ENCODE measurements around the gene VILL.

DNA sequence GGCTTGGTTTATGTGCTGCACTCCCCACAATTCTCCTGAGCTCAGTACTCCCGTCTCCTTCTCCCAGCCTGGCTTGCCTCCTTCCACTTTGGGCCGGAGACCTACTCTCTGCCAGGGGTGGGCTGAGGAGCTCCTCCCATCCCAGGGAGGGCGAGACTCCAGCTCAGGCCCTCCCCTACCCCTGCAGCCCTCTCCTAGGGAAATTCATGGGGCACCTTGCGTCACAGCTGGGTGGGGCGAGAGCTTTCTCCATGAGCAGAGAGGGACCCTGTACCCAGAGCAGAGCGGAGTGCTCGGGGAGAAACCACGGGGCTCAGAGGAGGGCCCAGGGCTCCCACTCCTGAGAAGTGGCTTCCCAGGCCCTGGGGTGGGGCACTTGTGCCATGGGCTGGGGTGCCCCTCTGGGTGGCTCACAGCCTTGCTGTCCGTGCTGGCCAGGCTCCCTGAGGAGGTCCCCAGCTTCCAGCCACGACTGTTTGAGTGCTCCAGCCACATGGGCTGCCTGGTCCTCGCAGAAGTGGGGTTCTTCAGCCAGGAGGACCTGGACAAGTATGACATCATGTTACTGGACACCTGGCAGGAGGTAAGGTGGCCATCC, 13.3 kb downstream of the VILL start:
- TF ChIP-seq POLR2AphosphoS5 (IDR thresholded peaks at IDR 0.05) = no peak
- no peak for TF ChIP-seq RAD21 (conservative IDR thresholded peaks at IDR 0.05)
- no peak for TF ChIP-seq CTCF (IDR thresholded peaks at IDR 0.05; ENCODE audit: poor library complexity, severe bottlenecking)
- TF ChIP-seq REST (IDR thresholded peaks at IDR 0.05; ENCODE audit: borderline replicate concordance) = no peak
- no peak for TF ChIP-seq EZH2 (IDR thresholded peaks at IDR 0.05; ENCODE audit: borderline replicate concordance, insufficient read depth, low read length, poor library complexity, severe bottlenecking)
- TF ChIP-seq EP300 (conservative IDR thresholded peaks at IDR 0.05; ENCODE audit: poor library complexity, severe bottlenecking) = no peak
- no peak for TF ChIP-seq SMC3 (conservative IDR thresholded peaks at IDR 0.05; ENCODE audit: poor library complexity)
- no peak for TF ChIP-seq TAF1 (IDR thresholded peaks at IDR 0.05; ENCODE audit: low read depth)
